DOHH2 (cell line): Measurements from ENCODE around the gene POPDC2.
"Not testable (repeated sequence)": the region's sequence is repeated elsewhere in the genome, so short reads cannot be mapped to it uniquely, and the experiment has no call there.

ENCODE experiments used
- H3F3A ChIP-seq: fragments of 200-600 bp; sonication (generic), shearing (Covaris generic); 2 replicates; pipeline ENCODE4 v1.6.0; 2016; ENCODE audit warnings: antibody characterized with exemption, mild to moderate bottlenecking; ENCODE audit not compliant: control insufficient read depth, insufficient read depth
- H3K27ac ChIP-seq: fragments of 200-600 bp; sonication (generic); 2 replicates; pipeline ENCODE4 v1.5.1; 2014; ENCODE audit warnings: low read depth, mild to moderate bottlenecking, low read length, moderate library complexity
- H3K27me3 ChIP-seq: fragments of 200-600 bp; sonication (generic); 2 replicates; pipeline ENCODE4 v1.6.1; 2014; ENCODE audit warnings: mild to moderate bottlenecking, low read length, mixed read lengths; ENCODE audit not compliant: control insufficient read depth
- H3K36me3 ChIP-seq: fragments of 200-600 bp; sonication (generic); 2 replicates; pipeline ENCODE4 v1.6.1; 2014; ENCODE audit warnings: mild to moderate bottlenecking, low read length, moderate library complexity, mixed read lengths; ENCODE audit not compliant: control insufficient read depth
- H3K4me1 ChIP-seq: fragments of 200-600 bp; sonication (generic); 2 replicates; pipeline ENCODE4 v1.6.1; 2014; ENCODE audit warnings: mild to moderate bottlenecking, low read length, mixed read lengths; ENCODE audit not compliant: control insufficient read depth
- H3K4me2 ChIP-seq: fragments of 200-600 bp; sonication (generic); 2 replicates; pipeline ENCODE4 v1.6.0; 2014; ENCODE audit warnings: mild to moderate bottlenecking, low read length, moderate library complexity
- H3K4me3 ChIP-seq: fragments of 200-600 bp; sonication (generic); 2 replicates; pipeline ENCODE4 v1.5.1; 2014; ENCODE audit warnings: mild to moderate bottlenecking, low read length, mixed read lengths
- H3K79me2 ChIP-seq: fragments of 200-600 bp; sonication (generic); 2 replicates; pipeline ENCODE4 v1.6.1; 2014; ENCODE audit warnings: mild to moderate bottlenecking, low read length, mixed read lengths; ENCODE audit not compliant: control insufficient read depth
- H3K9me2 ChIP-seq: fragments of 200-600 bp; sonication (generic); replicated peaks from 2 replicates; pipeline ENCODE4 v1.6.1; 2014; ENCODE audit warnings: mild to moderate bottlenecking, low read length, mixed read lengths; ENCODE audit not compliant: control insufficient read depth
- H3K9me3 ChIP-seq: fragments of 200-600 bp; sonication (generic); 2 replicates; pipeline ENCODE4 v1.6.1; 2014; ENCODE audit warnings: antibody characterized with exemption, low read length, mixed read lengths; ENCODE audit not compliant: control insufficient read depth, insufficient read depth
- H4K20me1 ChIP-seq: fragments of 200-600 bp; sonication (generic); 2 replicates; pipeline ENCODE4 v1.6.0; 2014; ENCODE audit warnings: low read depth, mild to moderate bottlenecking, antibody characterized with exemption, low read length, moderate library complexity; ENCODE audit not compliant: control insufficient read depth, insufficient read depth
- EZH2phosphoT487 ChIP-seq: fragments of 200-600 bp; sonication (generic); IDR thresholded peaks from 2 replicates; pipeline ENCODE4 v1.6.1; 2017; ENCODE audit warnings: borderline replicate concordance, mild to moderate bottlenecking, antibody characterized with exemption, low read length, moderate library complexity, mixed read lengths
- TF ChIP-seq, protein P1 (sequence below): fragments of 200-600 bp; sonication (generic); IDR thresholded peaks from one replicate; pipeline ENCODE4 v1.5.1; 2014; ENCODE audit warnings: antibody characterized with exemption, mild to moderate bottlenecking, low read depth, low read length; ENCODE audit not compliant: poor library complexity, severe bottlenecking

The POPDC2 gene

DNA sequence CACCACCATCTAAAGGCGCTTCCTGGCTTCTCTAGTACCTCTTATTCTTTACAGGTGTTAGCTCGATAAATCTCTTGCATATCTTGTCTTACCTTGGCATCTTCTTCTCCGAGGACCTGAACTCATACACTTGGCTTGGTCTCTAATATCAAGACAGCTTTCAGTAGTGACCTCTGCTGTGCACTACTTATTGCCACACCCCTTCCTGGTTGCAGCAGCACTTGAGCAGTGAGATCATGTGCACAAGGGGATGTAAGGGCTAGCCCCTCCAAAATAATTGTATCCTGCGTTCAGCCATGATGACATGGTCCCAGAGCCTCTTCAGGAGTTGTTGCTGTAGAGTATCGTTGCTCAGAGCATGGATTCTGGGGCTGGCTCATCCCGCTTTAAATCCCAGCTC, 64.0 kb downstream of the POPDC2 start:
- Histone ChIP-seq H3F3A (no peaks in the 10 kb centered on the region), H3K4me1 (0 out of 2 replicates have a peak, but pooled peaks cover 3% of the 10 kb centered on the region), H3K9me2 (no peaks in the 10 kb centered on the region), H3K36me3 (no peaks in the 10 kb centered on the region), H3K4me3 (no peak overlapping the region), H3K4me2 (no peak overlapping the region), H3K79me2 (no peaks in the 10 kb centered on the region), H3K27me3 (peaks cover 3% of the 10 kb centered on the region; the same call in 1 of the 2 replicates), H4K20me1 (no peaks in the 10 kb centered on the region), H3K27ac (no peak overlapping the region), H3K9me3 (no peaks in the 10 kb centered on the region)
- TF ChIP-seq EZH2phosphoT487, result no peak
- TF ChIP-seq, protein P1, sequence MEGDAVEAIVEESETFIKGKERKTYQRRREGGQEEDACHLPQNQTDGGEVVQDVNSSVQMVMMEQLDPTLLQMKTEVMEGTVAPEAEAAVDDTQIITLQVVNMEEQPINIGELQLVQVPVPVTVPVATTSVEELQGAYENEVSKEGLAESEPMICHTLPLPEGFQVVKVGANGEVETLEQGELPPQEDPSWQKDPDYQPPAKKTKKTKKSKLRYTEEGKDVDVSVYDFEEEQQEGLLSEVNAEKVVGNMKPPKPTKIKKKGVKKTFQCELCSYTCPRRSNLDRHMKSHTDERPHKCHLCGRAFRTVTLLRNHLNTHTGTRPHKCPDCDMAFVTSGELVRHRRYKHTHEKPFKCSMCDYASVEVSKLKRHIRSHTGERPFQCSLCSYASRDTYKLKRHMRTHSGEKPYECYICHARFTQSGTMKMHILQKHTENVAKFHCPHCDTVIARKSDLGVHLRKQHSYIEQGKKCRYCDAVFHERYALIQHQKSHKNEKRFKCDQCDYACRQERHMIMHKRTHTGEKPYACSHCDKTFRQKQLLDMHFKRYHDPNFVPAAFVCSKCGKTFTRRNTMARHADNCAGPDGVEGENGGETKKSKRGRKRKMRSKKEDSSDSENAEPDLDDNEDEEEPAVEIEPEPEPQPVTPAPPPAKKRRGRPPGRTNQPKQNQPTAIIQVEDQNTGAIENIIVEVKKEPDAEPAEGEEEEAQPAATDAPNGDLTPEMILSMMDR, result no peak

DNA sequence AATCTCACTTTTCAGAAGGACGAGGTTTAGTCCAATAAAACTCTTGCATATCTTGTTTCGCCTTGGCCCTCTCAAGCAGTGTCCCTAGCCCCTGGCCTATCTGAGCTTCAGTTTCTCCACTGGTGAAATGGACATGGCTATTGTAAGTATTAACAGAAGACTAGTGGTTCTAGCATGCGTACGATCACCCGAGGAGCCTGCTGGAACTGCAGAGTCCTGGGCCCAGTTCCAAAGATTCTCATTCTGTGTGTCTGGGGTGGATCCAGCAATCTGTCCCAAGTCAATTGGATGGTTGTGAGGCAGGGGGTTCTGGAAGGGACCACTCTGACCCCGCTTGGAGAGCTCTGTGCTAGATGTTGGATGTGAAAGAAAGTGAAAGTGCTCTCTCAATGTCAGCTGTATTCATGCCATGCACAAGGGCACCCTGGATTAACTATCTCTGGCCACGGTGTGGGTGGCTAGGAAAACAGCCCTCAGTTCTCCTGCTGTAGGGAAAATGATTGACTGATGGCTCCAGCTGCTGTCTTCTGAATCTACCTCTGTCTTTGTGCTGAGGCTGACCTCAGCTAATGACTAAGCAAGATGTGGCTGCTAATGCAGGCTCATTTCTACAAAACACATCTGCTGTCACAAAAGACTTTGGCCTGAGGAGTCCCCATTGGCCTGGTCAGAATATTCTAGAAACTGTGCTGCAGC, 64.6 kb downstream of the POPDC2 start:
- no peaks in the 10 kb centered on the region for H3K9me3 ChIP-seq
- H3F3A ChIP-seq, result no peaks in the 10 kb centered on the region
- H3K4me1 ChIP-seq, result 0 out of 2 replicates have a peak, but pooled peaks cover 3% of the 10 kb centered on the region
- H3K79me2 ChIP-seq, result no peaks in the 10 kb centered on the region
- H3K9me2 ChIP-seq, result no peaks in the 10 kb centered on the region
- no peak overlapping the region for H3K4me2 ChIP-seq
- H3K36me3 ChIP-seq, result no peaks in the 10 kb centered on the region
- H4K20me1 ChIP-seq, result no peaks in the 10 kb centered on the region
- TF ChIP-seq, protein P1, result no peak
- no peak for TF ChIP-seq EZH2phosphoT487
- peaks cover 3% of the 10 kb centered on the region; the same call in 1 of the 2 replicates for H3K27me3 ChIP-seq
- H3K4me3 ChIP-seq, result no peak overlapping the region
- H3K27ac ChIP-seq, result no peak overlapping the region

DNA sequence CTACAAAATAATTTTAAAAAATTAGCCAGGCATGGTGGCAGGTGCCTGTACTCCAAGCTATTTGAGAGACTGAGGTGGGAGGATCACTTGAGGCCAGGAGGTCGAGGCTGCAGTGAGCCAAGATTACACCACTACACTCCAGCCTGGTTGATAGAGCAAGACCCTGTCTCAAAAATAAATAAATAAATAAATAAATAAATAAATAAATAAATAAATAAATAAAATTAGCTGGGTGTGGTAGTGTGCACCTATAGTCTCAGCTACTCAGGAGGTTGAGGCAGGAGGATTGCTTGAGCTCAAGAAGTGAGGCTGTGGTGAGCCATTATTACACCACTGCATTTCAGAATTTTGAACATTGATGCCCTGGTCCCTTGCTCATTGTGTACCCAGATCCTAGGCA, 65.5 kb downstream of the POPDC2 start:
- not testable (repeated sequence) for H3K27ac ChIP-seq, H4K20me1 ChIP-seq, H3F3A ChIP-seq, H3K4me1 ChIP-seq, H3K79me2 ChIP-seq, H3K9me2 ChIP-seq, H3K9me3 ChIP-seq, H3K4me2 ChIP-seq, H3K27me3 ChIP-seq, H3K36me3 ChIP-seq, H3K4me3 ChIP-seq

DNA sequence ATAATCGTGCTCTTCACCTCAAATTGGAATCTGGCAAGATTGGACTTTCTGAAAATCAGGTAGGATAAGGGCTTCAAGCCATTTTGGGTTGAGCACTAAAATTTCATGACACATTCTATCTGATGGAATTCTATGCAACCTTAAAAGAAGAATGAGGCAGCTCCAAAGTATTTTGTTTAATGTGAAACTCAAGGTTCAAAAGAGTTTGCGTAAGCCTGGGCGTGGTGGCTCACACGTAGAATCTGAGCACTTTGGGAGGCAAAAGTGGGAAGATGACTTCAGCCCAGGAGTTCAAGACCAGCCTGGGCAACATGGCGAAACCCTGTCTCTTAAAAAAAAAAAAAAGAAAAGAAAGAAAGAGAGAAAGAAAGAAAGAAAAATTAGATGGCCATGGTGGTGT, 66.3 kb downstream of the POPDC2 start:
- H3F3A ChIP-seq, result no peaks in the 10 kb centered on the region
- H3K4me3 ChIP-seq, result no peak overlapping the region
- no peak for TF ChIP-seq EZH2phosphoT487
- TF ChIP-seq, protein P1, result no peak
- no peak overlapping the region for H3K4me2 ChIP-seq
- no peaks in the 10 kb centered on the region for H3K79me2 ChIP-seq
- no peaks in the 10 kb centered on the region for H3K36me3 ChIP-seq
- no peaks in the 10 kb centered on the region for H3K4me1 ChIP-seq
- H4K20me1 ChIP-seq, result no peaks in the 10 kb centered on the region
- no peaks in the 10 kb centered on the region for H3K9me2 ChIP-seq
- no peaks in the 10 kb centered on the region for H3K9me3 ChIP-seq
- H3K27me3 ChIP-seq, result peaks cover 6% of the 10 kb centered on the region; the same call in 1 of the 2 replicates
- H3K27ac ChIP-seq, result no peak overlapping the region
